ENCODE results near the gene RYR1.
"Not testable (repeated sequence)": the region's sequence is repeated elsewhere in the genome, so short reads cannot be mapped to it uniquely, and the experiment has no call there.

RYR1 gene

GRCh38 chr19:38561658-38562057, 128.2 kb downstream of the RYR1 start:
- no peak for DNase-seq (ENCODE audit: low read depth)

GRCh38 chr19:38562096-38562495, 128.6 kb downstream of the RYR1 start:
- no peak for DNase-seq (ENCODE audit: low read depth)

- no peak for DNase-seq (ENCODE audit: low read depth)
Observed at GRCh38 chr19:38563475-38563874, 130.0 kb downstream of the RYR1 start.

- DNase-seq (ENCODE audit: low read depth) = no peak
Observed at GRCh38 chr19:38564981-38565690, 131.6 kb downstream of the RYR1 start.

GRCh38 chr19:38565691-38566105, 132.2 kb downstream of the RYR1 start:
- DNase-seq (ENCODE audit: low read depth) = no peak

- no peak for DNase-seq (ENCODE audit: low read depth)
Observed at GRCh38 chr19:38569368-38569983, 136.0 kb downstream of the RYR1 start.

GRCh38 chr19:38571682-38572081, 138.2 kb downstream of the RYR1 start:
- DNase-seq (ENCODE audit: low read depth) = no peak

GRCh38 chr19:38577826-38578225, 144.3 kb downstream of the RYR1 start:
- DNase-seq (ENCODE audit: low read depth) = no peak

GRCh38 chr19:38579304-38579703, 145.8 kb downstream of the RYR1 start:
- DNase-seq (ENCODE audit: low read depth) = not testable (repeated sequence)

- DNase-seq (ENCODE audit: low read depth) = no peak
Observed at GRCh38 chr19:38580080-38580479, 146.6 kb downstream of the RYR1 start.

GRCh38 chr19:38583219-38583984, 149.9 kb downstream of the RYR1 start:
- no peak for DNase-seq (ENCODE audit: low read depth)

- DNase-seq (ENCODE audit: low read depth) = no peak
Observed at GRCh38 chr19:38583985-38584305, 150.5 kb downstream of the RYR1 start.

- no peak for DNase-seq (ENCODE audit: low read depth)
Observed at GRCh38 chr19:38587562-38587961, 154.1 kb downstream of the RYR1 start.

- DNase-seq (ENCODE audit: low read depth) = no peak
Observed at GRCh38 chr19:38588041-38588440, 154.6 kb downstream of the RYR1 start.

GRCh38 chr19:38592940-38593339, 159.4 kb downstream of the RYR1 start:
- DNase-seq (ENCODE audit: low read depth) = no peak

GRCh38 chr19:38596057-38596981, 162.8 kb downstream of the RYR1 start:
- DNase-seq (ENCODE audit: low read depth) = no peak

- no peak for DNase-seq (ENCODE audit: low read depth)
Observed at GRCh38 chr19:38597075-38597474, 163.6 kb downstream of the RYR1 start.

- no peak for DNase-seq (ENCODE audit: low read depth)
Observed at GRCh38 chr19:38599722-38600121, 166.2 kb downstream of the RYR1 start.

GRCh38 chr19:38602856-38603255, 169.4 kb downstream of the RYR1 start:
- DNase-seq (ENCODE audit: low read depth) = not testable (repeated sequence)

- no peak for DNase-seq (ENCODE audit: low read depth)
Observed at GRCh38 chr19:38606131-38606530, 172.6 kb downstream of the RYR1 start.

GRCh38 chr19:38614289-38614688, 180.8 kb downstream of the RYR1 start:
- no peak for DNase-seq (ENCODE audit: low read depth)

GRCh38 chr19:38615007-38615581, 181.6 kb downstream of the RYR1 start:
- DNase-seq (ENCODE audit: low read depth) = no peak
